Loucy (cell line): ENCODE data around the gene APOH.

Experiments used
- EZH2phosphoT487 ChIP-seq: fragments of 200-600 bp; IDR thresholded peaks from 2 replicates; pipeline ENCODE4 v1.6.1; 2018; ENCODE audit warnings: antibody characterized with exemption, mild to moderate bottlenecking, moderate library complexity, borderline replicate concordance
- TF ChIP-seq, protein P1 (sequence below): fragments of 200-600 bp; sonication (generic); conservative IDR thresholded peaks from 2 replicates; pipeline ENCODE4 v1.5.1; 2014; ENCODE audit warnings: mild to moderate bottlenecking, antibody characterized with exemption, low read length

DNA sequence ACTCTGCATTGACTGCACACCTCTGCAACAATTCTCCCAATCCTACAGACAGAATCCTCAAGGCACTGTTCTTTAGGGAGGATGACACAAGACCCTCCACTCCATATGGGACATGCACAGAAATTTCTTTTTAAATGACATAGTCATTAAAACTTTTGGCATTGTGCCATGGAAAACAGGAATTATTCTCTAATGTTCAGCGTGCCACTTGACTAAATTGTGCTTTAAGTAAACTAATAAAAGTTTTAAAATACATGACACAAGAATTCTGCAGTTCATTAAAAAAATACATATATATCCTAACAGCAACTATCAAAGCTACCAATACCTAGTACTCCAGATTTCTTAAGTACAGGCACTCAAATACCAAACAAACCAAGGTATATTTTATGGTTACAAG, 53.3 kb downstream of the APOH start:
- TF ChIP-seq, protein P1, sequence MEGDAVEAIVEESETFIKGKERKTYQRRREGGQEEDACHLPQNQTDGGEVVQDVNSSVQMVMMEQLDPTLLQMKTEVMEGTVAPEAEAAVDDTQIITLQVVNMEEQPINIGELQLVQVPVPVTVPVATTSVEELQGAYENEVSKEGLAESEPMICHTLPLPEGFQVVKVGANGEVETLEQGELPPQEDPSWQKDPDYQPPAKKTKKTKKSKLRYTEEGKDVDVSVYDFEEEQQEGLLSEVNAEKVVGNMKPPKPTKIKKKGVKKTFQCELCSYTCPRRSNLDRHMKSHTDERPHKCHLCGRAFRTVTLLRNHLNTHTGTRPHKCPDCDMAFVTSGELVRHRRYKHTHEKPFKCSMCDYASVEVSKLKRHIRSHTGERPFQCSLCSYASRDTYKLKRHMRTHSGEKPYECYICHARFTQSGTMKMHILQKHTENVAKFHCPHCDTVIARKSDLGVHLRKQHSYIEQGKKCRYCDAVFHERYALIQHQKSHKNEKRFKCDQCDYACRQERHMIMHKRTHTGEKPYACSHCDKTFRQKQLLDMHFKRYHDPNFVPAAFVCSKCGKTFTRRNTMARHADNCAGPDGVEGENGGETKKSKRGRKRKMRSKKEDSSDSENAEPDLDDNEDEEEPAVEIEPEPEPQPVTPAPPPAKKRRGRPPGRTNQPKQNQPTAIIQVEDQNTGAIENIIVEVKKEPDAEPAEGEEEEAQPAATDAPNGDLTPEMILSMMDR: no peak
- no peak for TF ChIP-seq EZH2phosphoT487
